Fibroblast of the aortic adventitia (primary cell): ENCODE results near the gene OR52B2. TPM values are rescaled to one million over a fixed set of nuclear protein-coding genes. Genes with fewer than 3 reads are reported as not detected.

Experiments
- DNase-seq: peaks from one replicate; pipeline ENCODE4 v3.0.0-alpha.2; 2010; ENCODE audit warnings: low read depth
- H3K4me3 ChIP-seq: 2 replicates; pipeline ENCODE4 v1.5.1; 2011; ENCODE audit warnings: low read depth, mild to moderate bottlenecking, control low read depth, low read length, moderate library complexity
- CTCF ChIP-seq: IDR thresholded peaks from 2 replicates; pipeline ENCODE4 v1.5.1; 2011; ENCODE audit warnings: mild to moderate bottlenecking, low read length, control low read depth, inconsistent platforms; ENCODE audit not compliant: insufficient read depth
- total RNA-seq: library from RNA; depleted of rRNA; stranded (reverse); fragments of >200 nt; gene quantifications from 2 replicates; pipeline ENCODE4 v1.2.3, GENCODE V29; 2012; ENCODE audit warnings: low replicate concordance

OR52B2 gene
- total RNA-seq, 1 donor, result not detected

- no peak overlapping the region for H3K4me3 ChIP-seq
- DNase-seq, result no peak
- TF ChIP-seq CTCF, result no peak
Measured at GRCh38 chr11:6206456-6207180, 36.5 kb upstream of the OR52B2 start.

- no peak for DNase-seq
- no peak within 1 kb of the TSS for H3K4me3 ChIP-seq
- no peak for TF ChIP-seq CTCF
Measured at GRCh38 chr11:6205366-6205765, 35.2 kb upstream of the OR52B2 start, which contains the start of gene C11orf42. Gene C11orf42 (plus strand): TSS chr11:6205557. CDS start chr11:6205616, 59 bp downstream.

- no peak for TF ChIP-seq CTCF
- H3K4me3 ChIP-seq, result no peak overlapping the region
- DNase-seq, result no peak
Measured at GRCh38 chr11:6204706-6205105, 34.6 kb upstream of the OR52B2 start.

GRCh38 chr11:6203327-6203726, 33.2 kb upstream of the OR52B2 start:
- TF ChIP-seq CTCF, result no peak
- no peak for DNase-seq
- no peak overlapping the region for H3K4me3 ChIP-seq

- no peak for TF ChIP-seq CTCF
- H3K4me3 ChIP-seq, result no peak overlapping the region
- peak; percentile 30 for DNase-seq
Measured at GRCh38 chr11:6202041-6202440, 31.9 kb upstream of the OR52B2 start.

GRCh38 chr11:6201481-6201880, 31.4 kb upstream of the OR52B2 start:
- no peak overlapping the region for H3K4me3 ChIP-seq
- no peak for TF ChIP-seq CTCF
- DNase-seq, result peak; percentile 7

- DNase-seq, result no peak
- TF ChIP-seq CTCF, result no peak
- no peak overlapping the region for H3K4me3 ChIP-seq
Measured at GRCh38 chr11:6200975-6201374, 30.8 kb upstream of the OR52B2 start.
